Measurements from ENCODE around the gene ZCWPW1.

DNA sequence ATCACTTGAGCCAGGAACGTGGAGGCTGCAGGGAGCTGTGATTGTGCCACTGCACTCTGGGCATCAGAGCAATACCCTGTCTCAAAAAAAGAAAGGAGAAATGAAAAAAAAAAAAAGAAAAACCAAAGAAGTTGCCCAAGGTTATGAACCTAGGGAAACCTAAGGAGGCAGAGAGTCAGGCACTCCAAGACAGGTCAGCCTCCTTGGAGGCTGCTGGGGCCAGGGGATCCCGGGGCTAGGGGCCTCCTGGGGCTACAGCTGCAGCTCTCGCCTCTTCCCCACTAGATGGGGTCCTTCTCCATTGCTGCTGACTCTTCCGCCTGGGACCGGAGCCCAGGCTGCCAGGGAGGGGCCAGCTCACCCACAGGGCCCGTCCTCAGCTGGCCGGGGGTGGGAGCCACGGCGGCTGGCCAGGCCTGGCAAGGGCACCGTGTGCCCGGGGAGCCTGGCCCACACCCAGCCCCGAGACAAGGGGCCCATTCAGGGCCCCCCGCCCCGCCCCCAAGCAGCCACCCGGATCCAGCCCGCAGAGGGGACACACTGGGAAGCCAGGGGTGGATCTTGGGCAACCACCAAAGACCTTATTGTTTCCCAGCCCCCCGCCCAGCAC lies 37.3 kb upstream of the ZCWPW1 start:
- TF ChIP-seq GATA3 (IDR thresholded peaks at IDR 0.05; ENCODE audit: low read depth, low read length) (no peak), GATA2 (IDR thresholded peaks at IDR 0.05; ENCODE audit: low read depth, low read length) (no peak)

All from SH-SY5Y (cell line).